IPS-15b (cell line): ENCODE data around the gene SNX7.

ENCODE experiments used
- H3K27me3 ChIP-seq: one replicate; pipeline ENCODE4 v1.6.1; 2013; ENCODE audit warnings: low read length; ENCODE audit not compliant: control insufficient read depth, insufficient read depth
- H3K36me3 ChIP-seq: one replicate; pipeline ENCODE4 v1.6.1; 2013; ENCODE audit warnings: low read length; ENCODE audit not compliant: control insufficient read depth, insufficient read depth
- H3K4me1 ChIP-seq: one replicate; pipeline ENCODE4 v1.6.1; 2013; ENCODE audit warnings: mild to moderate bottlenecking, low read length; ENCODE audit not compliant: control insufficient read depth, insufficient read depth
- H3K4me3 ChIP-seq: one replicate; pipeline ENCODE4 v1.5.1; 2013; ENCODE audit warnings: low read depth, low read length
- H3K9ac ChIP-seq: one replicate; pipeline ENCODE4 v1.6.1; 2013; ENCODE audit warnings: low read depth, mild to moderate bottlenecking, low read length
- H3K9me3 ChIP-seq: one replicate; pipeline ENCODE4 v1.6.1; 2013; ENCODE audit warnings: mild to moderate bottlenecking, low read length; ENCODE audit not compliant: control insufficient read depth, insufficient read depth

Gene SNX7

DNA sequence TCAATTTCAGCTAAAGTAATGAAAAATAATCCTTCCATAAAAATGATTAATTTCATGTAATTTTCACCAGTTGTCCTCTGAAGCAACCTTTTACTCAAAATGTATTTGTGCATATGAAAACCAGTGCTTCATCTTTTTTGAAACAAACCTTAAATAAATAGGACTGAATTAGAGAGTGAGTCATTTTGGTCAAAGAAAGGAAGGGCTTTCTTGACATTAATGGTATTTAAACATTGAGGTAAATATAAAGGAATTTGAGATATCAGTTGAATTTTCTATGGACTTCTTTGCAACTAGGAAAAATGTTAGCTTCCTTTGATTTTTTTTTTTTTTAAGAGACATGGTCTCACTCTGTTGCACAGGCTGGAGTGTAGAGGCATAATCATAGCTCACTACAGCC, 38.7 kb downstream of the SNX7 start:
- Histone ChIP-seq H3K4me1 (no peaks in the 10 kb centered on the region), H3K9me3 (no peaks in the 10 kb centered on the region), H3K27me3 (no peaks in the 10 kb centered on the region), H3K9ac (no peak overlapping the region), H3K4me3 (no peak overlapping the region), H3K36me3 (no peaks in the 10 kb centered on the region)

GRCh38 chr1:98702976-98703375, 41.5 kb downstream of the SNX7 start:
- H3K4me3 ChIP-seq = no peak overlapping the region
- H3K27me3 ChIP-seq = no peaks in the 10 kb centered on the region
- no peak overlapping the region for H3K9ac ChIP-seq
- H3K9me3 ChIP-seq = no peaks in the 10 kb centered on the region
- no peaks in the 10 kb centered on the region for H3K36me3 ChIP-seq
- H3K4me1 ChIP-seq = no peaks in the 10 kb centered on the region

DNA sequence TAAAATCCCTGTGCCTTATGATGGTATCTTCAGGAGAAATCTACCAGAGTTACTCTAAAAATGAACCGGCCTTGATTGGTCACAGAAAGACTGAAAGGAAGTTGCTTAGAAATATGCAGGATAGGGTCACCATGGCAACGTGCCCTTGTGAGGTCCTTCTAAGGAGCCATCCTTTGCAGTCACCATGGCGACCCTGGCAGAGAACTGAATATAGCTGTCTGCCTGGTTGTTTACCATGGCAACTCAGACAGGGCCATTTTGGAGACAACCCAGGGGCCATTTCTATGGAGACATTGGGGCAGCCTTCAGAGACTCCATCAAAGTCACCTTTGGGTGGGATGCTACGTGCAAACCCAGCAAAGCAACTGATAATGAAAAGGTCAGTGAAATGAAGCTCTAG, 43.0 kb downstream of the SNX7 start:
- Histone ChIP-seq H3K9ac (no peak overlapping the region), H3K36me3 (no peaks in the 10 kb centered on the region), H3K9me3 (no peaks in the 10 kb centered on the region), H3K4me3 (no peak overlapping the region), H3K4me1 (no peaks in the 10 kb centered on the region), H3K27me3 (no peaks in the 10 kb centered on the region)

GRCh38 chr1:98704971-98705370, 43.5 kb downstream of the SNX7 start:
- H3K4me1 ChIP-seq = no peaks in the 10 kb centered on the region
- no peak overlapping the region for H3K9ac ChIP-seq
- H3K9me3 ChIP-seq = no peaks in the 10 kb centered on the region
- no peaks in the 10 kb centered on the region for H3K27me3 ChIP-seq
- H3K4me3 ChIP-seq = no peak overlapping the region
- no peaks in the 10 kb centered on the region for H3K36me3 ChIP-seq

DNA sequence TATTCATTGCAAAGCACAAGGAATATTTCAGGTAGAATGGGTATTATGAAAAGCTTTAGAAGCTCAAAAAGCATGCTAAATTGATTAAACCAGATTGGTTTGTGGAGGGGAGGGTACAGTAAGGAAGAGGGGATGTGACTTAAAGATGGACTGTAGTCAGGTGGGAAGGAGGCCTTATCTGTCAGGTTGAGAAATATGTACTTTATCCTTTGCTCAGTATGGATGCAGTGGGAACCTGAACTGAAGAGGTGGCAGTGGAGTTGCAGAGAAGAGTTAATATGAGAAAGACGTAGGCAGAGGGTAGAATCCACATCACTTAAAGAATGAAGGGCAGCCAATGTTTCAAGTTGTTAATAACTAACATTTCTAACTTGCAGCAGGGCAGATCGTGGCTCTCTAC, 44.1 kb downstream of the SNX7 start:
- no peak overlapping the region for H3K4me3 ChIP-seq
- no peak overlapping the region for H3K9ac ChIP-seq
- no peaks in the 10 kb centered on the region for H3K4me1 ChIP-seq
- H3K9me3 ChIP-seq = no peaks in the 10 kb centered on the region
- no peaks in the 10 kb centered on the region for H3K36me3 ChIP-seq
- no peaks in the 10 kb centered on the region for H3K27me3 ChIP-seq

DNA sequence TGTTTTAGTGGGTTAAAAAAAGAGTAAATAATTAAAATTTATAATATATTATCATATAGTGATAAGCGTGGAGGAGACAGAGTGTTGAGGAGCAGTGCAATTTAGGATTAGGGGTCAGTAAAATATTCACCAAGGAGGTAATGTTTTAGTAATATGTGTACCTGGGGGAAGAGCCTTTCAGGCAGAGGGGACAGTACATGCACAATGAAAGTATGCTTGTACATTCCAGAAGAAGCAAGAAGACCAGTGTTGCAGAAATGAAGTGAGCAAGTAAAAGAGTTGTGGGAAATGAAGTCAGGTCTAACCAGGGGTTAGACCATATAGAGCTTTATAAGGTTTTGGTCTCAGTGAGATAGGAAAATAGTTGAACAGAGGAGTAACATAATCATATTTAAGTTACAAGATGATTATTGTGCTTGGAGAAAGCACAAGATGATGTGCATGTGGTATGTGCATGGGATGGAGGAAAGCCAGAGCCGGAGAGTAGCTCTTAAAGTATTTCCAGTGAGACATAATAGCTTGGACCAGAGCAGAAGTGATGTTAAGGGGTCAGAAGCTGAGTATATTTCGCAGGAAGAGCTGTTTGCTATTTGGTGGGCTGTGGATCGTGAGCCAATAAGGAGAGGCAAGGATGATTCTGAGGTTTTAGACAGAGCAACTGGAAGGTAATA, 44.8 kb downstream of the SNX7 start:
- Histone ChIP-seq H3K4me1 (no peaks in the 10 kb centered on the region), H3K36me3 (no peaks in the 10 kb centered on the region), H3K9me3 (no peaks in the 10 kb centered on the region), H3K9ac (no peak overlapping the region), H3K27me3 (no peaks in the 10 kb centered on the region), H3K4me3 (no peak overlapping the region)

GRCh38 chr1:98707556-98707955, 46.0 kb downstream of the SNX7 start:
- Histone ChIP-seq H3K27me3 (no peaks in the 10 kb centered on the region), H3K9me3 (no peaks in the 10 kb centered on the region), H3K36me3 (no peaks in the 10 kb centered on the region), H3K4me3 (no peak overlapping the region), H3K4me1 (no peaks in the 10 kb centered on the region), H3K9ac (no peak overlapping the region)

DNA sequence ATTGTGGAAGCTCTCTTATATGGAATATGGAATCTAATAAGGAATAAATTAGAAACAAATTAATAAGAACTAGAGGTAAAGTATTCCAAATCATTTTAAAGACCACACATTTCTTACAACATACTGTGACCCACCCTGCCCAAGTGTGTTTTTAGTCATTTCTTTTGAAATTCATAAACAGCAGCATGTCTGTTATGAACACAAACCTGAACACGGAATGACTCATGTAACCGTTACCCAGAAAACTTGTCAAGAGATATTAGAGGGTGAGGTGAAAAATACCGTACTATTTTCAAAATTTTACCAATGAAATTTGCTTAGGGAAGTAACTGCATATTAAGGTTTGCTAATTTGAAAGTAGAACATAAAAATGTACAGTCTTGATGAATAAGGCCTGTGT, 48.4 kb downstream of the SNX7 start:
- Histone ChIP-seq H3K36me3 (no peaks in the 10 kb centered on the region), H3K9me3 (no peaks in the 10 kb centered on the region), H3K4me1 (no peaks in the 10 kb centered on the region), H3K4me3 (no peak overlapping the region), H3K27me3 (no peaks in the 10 kb centered on the region), H3K9ac (no peak overlapping the region)

GRCh38 chr1:98723574-98723973, 62.1 kb downstream of the SNX7 start:
- H3K27me3 ChIP-seq = no peaks in the 10 kb centered on the region
- H3K9me3 ChIP-seq = no peaks in the 10 kb centered on the region
- H3K36me3 ChIP-seq = no peaks in the 10 kb centered on the region
- H3K4me3 ChIP-seq = no peak overlapping the region
- H3K9ac ChIP-seq = no peak overlapping the region
- no peaks in the 10 kb centered on the region for H3K4me1 ChIP-seq

GRCh38 chr1:98732985-98733781, 71.7 kb downstream of the SNX7 start:
- Histone ChIP-seq H3K36me3 (no peaks in the 10 kb centered on the region), H3K27me3 (no peaks in the 10 kb centered on the region), H3K9ac (no peak overlapping the region), H3K4me3 (no peak overlapping the region), H3K9me3 (no peaks in the 10 kb centered on the region), H3K4me1 (no peaks in the 10 kb centered on the region)

DNA sequence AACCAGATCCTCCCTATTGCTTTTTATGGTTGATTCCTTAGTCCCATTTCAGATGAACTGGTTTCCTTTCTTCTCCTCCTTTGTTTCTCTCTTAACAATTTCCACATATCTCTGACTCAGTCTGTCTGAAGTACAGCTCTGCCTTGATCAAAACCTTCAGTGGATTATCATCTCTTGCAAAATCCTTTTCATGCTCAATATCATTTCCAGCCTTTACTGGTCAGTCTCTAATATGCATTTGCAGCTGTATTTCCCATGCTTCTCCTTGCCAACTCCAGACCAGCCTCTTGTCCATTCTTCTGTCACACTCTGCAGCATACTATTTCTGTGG, 72.2 kb downstream of the SNX7 start:
- no peaks in the 10 kb centered on the region for H3K36me3 ChIP-seq

GRCh38 chr1:98735756-98736155, 74.2 kb downstream of the SNX7 start:
- Histone ChIP-seq H3K36me3 (no peaks in the 10 kb centered on the region), H3K4me1 (no peaks in the 10 kb centered on the region), H3K9me3 (no peaks in the 10 kb centered on the region), H3K27me3 (no peaks in the 10 kb centered on the region), H3K4me3 (no peak overlapping the region), H3K9ac (no peak overlapping the region)

More for the DNA sequence above, 72.2 kb downstream of the SNX7 start:
- Histone ChIP-seq H3K9ac (no peak overlapping the region), H3K27me3 (no peaks in the 10 kb centered on the region), H3K4me3 (no peak overlapping the region), H3K9me3 (no peaks in the 10 kb centered on the region), H3K4me1 (no peaks in the 10 kb centered on the region)
